Progenitor cell of endocrine pancreas (in vitro differentiated cells): ENCODE measurements around the gene EMP2. TPM values are rescaled to one million over a fixed set of nuclear protein-coding genes. Genes with fewer than 3 reads are reported as not detected.

Source experiments
- DNase-seq: peaks from one replicate; pipeline ENCODE4 v3.0.0; 2021; ENCODE audit warnings: low spot score; ENCODE audit not compliant: unreplicated experiment
- H3K27ac Mint-ChIP-seq: 2 replicates; pipeline ENCODE4 v1.8.0; 2021; ENCODE audit warnings: mild to moderate bottlenecking, moderate library complexity, mixed read lengths
- H3K27me3 Mint-ChIP-seq: 2 replicates; pipeline ENCODE4 v1.8.0; 2021; ENCODE audit warnings: mixed read lengths
- H3K36me3 Mint-ChIP-seq: 2 replicates; pipeline ENCODE4 v1.8.0; 2022; ENCODE audit warnings: mixed read lengths; ENCODE audit not compliant: insufficient read depth
- H3K4me1 Mint-ChIP-seq: 2 replicates; pipeline ENCODE4 v1.8.0; 2021; ENCODE audit warnings: low read depth, mixed read lengths
- H3K4me3 Mint-ChIP-seq: 2 replicates; pipeline ENCODE4 v1.8.0; 2021; ENCODE audit warnings: low read depth, mild to moderate bottlenecking, moderate library complexity, mixed read lengths
- H3K9me3 Mint-ChIP-seq: 2 replicates; pipeline ENCODE4 v1.8.0; 2021; ENCODE audit warnings: low read depth, mixed read lengths
- CTCF ChIP-seq: fragments of 200-600 bp; sonication (generic); IDR thresholded peaks from one replicate; pipeline ENCODE4 v1.5.0; 2021; ENCODE audit warnings: antibody characterized with exemption, mild to moderate bottlenecking; ENCODE audit not compliant: unreplicated experiment
- total RNA-seq: library from RNA; stranded (reverse); gene quantifications from 2 replicates; pipeline ENCODE4 v1.2.1, GENCODE V29; 2021

EMP2 gene
- total RNA-seq, 1 donor from 2014 or later = 10.5 TPM

DNA sequence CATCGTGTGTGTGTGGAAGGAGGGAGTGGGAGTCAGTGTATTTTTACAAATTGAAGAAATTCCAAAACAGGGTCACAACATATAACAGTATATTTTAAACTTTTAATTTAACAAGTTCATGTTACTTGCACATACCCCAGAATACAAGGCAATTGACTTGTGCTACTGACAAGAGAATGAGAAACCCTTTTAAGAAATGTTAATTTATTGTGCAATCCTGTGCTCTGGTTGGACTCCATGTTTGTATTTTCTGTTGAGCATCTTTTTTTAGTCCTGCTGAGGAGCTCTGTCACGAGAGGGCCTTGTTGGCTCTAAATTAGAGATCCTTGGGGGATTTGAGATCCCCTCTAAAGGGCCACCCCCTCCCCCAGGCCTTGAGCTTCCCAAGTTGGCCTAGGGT is 1.1 kb upstream of the EMP2 start:
- Mint-ChIP-seq H3K27me3 (peaks cover 36% of the 10 kb centered on the region), H3K27ac (no peak overlapping the region), H3K4me1 (peaks cover 16% of the 10 kb centered on the region), H3K9me3 (no peaks in the 10 kb centered on the region), H3K36me3 (no peaks in the 10 kb centered on the region), H3K4me3 (peak overlapping the region; percentile 80)
- no peak for DNase-seq
- no peak for TF ChIP-seq CTCF

DNA sequence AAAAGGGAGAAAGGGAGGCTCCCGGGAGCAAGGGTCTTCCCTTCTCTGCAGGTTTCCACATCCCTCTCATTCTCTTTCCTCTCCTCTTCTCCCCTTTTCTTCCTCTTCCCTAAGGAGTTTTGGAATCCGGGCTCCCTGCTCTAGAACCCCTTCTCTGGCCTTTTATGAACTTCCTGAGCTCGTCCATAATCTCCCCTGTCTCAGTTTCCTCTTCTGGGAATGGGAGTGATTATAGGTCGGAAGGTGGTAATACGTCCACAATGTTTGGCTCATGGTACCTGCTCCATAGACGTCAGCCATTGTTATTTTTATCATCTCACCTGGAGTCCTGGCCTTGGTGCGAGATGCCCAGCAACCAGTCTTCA is 467 bp upstream of the EMP2 start:
- no peak for TF ChIP-seq CTCF
- no peak for DNase-seq
- peaks cover 36% of the 10 kb centered on the region for H3K27me3 Mint-ChIP-seq
- no peaks in the 10 kb centered on the region for H3K36me3 Mint-ChIP-seq
- no peaks in the 10 kb centered on the region for H3K9me3 Mint-ChIP-seq
- peak overlapping the region; percentile 80 for H3K4me3 Mint-ChIP-seq
- H3K27ac Mint-ChIP-seq = peak overlapping the region; percentile 53
- peaks cover 18% of the 10 kb centered on the region for H3K4me1 Mint-ChIP-seq

DNA sequence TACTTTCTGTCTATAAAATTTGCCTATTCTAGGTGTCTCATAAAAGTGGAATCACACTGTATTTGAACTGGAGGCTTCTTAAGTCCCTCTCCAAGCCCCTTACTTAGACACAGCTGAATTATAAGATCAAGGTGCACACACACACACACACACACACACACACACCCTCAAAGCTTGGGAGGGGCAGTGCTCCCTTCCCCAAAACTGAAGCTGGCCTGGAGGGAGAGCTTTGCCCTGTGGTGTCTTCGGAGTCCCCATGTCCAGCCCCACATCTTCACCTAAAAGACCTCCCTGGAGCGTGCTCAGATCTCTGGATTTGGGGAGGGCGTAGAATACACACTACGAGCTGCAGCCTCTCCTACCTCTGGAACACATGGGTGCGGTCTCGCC is 828 bp downstream of the EMP2 start:
- Mint-ChIP-seq H3K36me3 (no peaks in the 10 kb centered on the region), H3K4me1 (peaks cover 18% of the 10 kb centered on the region), H3K27me3 (peaks cover 36% of the 10 kb centered on the region), H3K4me3 (peak overlapping the region; percentile 67), H3K27ac (peak overlapping the region; percentile 29), H3K9me3 (no peaks in the 10 kb centered on the region)
- no peak for TF ChIP-seq CTCF
- no peak for DNase-seq

GRCh38 chr16:10578474-10579316 is 1.7 kb downstream of the EMP2 start:
- Mint-ChIP-seq H3K9me3 (no peaks in the 10 kb centered on the region), H3K4me1 (peaks cover 18% of the 10 kb centered on the region), H3K4me3 (no peak overlapping the region), H3K27me3 (peaks cover 34% of the 10 kb centered on the region), H3K27ac (no peak overlapping the region), H3K36me3 (no peaks in the 10 kb centered on the region)
- no peak for DNase-seq
- no peak for TF ChIP-seq CTCF

DNA sequence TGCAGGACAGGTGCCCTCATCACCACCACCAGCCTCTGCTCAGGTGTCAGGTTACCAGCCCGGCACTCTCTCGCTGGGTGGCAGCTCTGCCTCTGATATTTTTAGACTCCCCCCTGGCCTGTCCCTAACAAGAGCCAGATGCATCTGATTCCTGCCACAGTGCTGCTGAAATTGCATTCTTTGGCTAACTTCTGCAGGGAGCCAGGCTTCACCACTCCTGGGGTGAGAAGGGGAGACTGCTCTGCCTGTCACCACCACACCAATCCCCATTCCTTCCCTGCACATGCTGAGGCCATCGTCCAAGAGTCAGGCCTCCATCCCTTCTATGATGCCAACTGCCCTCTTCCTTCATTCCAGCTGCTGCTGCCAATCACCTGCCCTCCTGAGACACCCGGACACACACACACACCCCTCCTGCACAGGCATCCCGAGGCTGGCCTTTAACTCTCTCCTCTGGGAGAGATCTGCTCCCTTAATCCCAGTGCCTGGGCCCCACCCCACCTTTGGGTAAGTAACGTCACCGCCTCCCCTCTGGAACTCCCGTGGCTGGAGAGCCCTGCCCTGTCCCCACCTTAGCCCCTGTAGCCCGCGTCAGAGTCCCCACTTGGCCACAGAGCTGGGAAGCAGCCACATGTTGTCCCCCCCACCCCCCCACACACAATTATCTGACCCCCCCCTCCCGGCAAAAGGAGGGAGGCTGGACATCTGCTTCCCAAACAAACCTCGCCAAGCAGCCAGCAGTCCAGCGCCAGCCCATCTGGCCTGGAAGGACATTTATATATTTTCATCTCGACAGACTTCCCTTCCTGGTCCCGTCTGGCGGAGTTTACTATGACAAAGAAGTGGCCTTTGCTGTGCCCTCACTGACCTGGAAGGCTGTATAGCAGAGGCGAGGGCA is 2.8 kb downstream of the EMP2 start:
- DNase-seq = no peak
- H3K9me3 Mint-ChIP-seq = no peaks in the 10 kb centered on the region

More for the DNA sequence above, 2.8 kb downstream of the EMP2 start:
- Mint-ChIP-seq H3K27ac (peak overlapping the region; percentile 84), H3K27me3 (peaks cover 22% of the 10 kb centered on the region), H3K4me1 (peaks cover 18% of the 10 kb centered on the region), H3K4me3 (peak overlapping the region; percentile 20), H3K36me3 (no peaks in the 10 kb centered on the region)
- TF ChIP-seq CTCF = no peak
